GM12878 (cell line): ENCODE results near the gene MAPK8IP1.

ENCODE experiments used
- EP300 ChIP-seq, 2 experiments: fragments of 150-350 bp in 1 of 2; IDR thresholded peaks; 2 replicates each; pipeline ENCODE4 v1.6.1; 2011 to 2012; ENCODE audit warnings: low read depth in 2 of 2, low read length in 2 of 2, borderline replicate concordance in 1 of 2, improper control_type of control experiment in 1 of 2, inconsistent platforms in 1 of 2; ENCODE audit not compliant: control insufficient read depth in 1 of 2
- FOXM1 ChIP-seq: IDR thresholded peaks from 2 replicates; pipeline ENCODE4 v1.6.1; 2012; ENCODE audit warnings: low read depth, mild to moderate bottlenecking, inconsistent platforms, low read length, moderate library complexity
- MYC ChIP-seq: IDR thresholded peaks from 2 replicates; pipeline ENCODE4 v1.6.1; 2011; ENCODE audit warnings: mild to moderate bottlenecking, low read length, moderate library complexity, inconsistent platforms; ENCODE audit not compliant: insufficient read depth, insufficient replicate concordance, insufficient read length, severe bottlenecking
- POLR2A ChIP-seq: IDR thresholded peaks from 2 replicates; pipeline ENCODE4 v1.6.1; 2011; ENCODE audit warnings: low read depth, mild to moderate bottlenecking, low read length
- POLR2AphosphoS5 ChIP-seq: IDR thresholded peaks from 2 replicates; pipeline ENCODE4 v1.6.1; 2011; ENCODE audit warnings: mild to moderate bottlenecking, low read length, inconsistent platforms
- RFX5 ChIP-seq: IDR thresholded peaks from 2 replicates; pipeline ENCODE4 v1.6.1; 2011; ENCODE audit warnings: low read depth, low read length, improper control_type of control experiment
- STAT1 ChIP-seq: fragments of 450-650 bp; conservative IDR thresholded peaks from 2 replicates; pipeline ENCODE4 v1.6.1; 2014; ENCODE audit warnings: antibody characterized with exemption, mild to moderate bottlenecking
- TF ChIP-seq, protein P1 (sequence below): fragments of 450-650 bp; formaldehyde crosslinking; IDR thresholded peaks from 2 replicates; pipeline ENCODE4 v1.5.0; 2022; ENCODE audit warnings: mild to moderate bottlenecking, missing genetic modification characterization
- TF ChIP-seq, protein P2 (sequence below), 3 experiments: IDR thresholded peaks in 2 of 3; conservative IDR thresholded peaks in 1 of 3; 2 replicates each; pipeline ENCODE4 v1.5.1; 2011; ENCODE audit warnings: low read depth in 3 of 3, low read length in 3 of 3, mild to moderate bottlenecking in 3 of 3, control low read depth in 2 of 3, moderate library complexity in 2 of 3, inconsistent platforms in 1 of 3, mixed read lengths in 1 of 3; ENCODE audit not compliant: control insufficient read depth in 2 of 3, insufficient read depth in 1 of 3; ENCODE audit errors: extremely low read depth in 1 of 3
- TF ChIP-seq, protein P3 (sequence below): IDR thresholded peaks from 2 replicates; pipeline ENCODE4 v1.6.1; 2011; ENCODE audit warnings: low read depth, low read length, improper control_type of control experiment, borderline replicate concordance
- TF ChIP-seq, protein P4 (sequence below): fragments of 450-650 bp; IDR thresholded peaks from 2 replicates; pipeline ENCODE4 v1.6.1; 2014; ENCODE audit warnings: mild to moderate bottlenecking

DNA sequence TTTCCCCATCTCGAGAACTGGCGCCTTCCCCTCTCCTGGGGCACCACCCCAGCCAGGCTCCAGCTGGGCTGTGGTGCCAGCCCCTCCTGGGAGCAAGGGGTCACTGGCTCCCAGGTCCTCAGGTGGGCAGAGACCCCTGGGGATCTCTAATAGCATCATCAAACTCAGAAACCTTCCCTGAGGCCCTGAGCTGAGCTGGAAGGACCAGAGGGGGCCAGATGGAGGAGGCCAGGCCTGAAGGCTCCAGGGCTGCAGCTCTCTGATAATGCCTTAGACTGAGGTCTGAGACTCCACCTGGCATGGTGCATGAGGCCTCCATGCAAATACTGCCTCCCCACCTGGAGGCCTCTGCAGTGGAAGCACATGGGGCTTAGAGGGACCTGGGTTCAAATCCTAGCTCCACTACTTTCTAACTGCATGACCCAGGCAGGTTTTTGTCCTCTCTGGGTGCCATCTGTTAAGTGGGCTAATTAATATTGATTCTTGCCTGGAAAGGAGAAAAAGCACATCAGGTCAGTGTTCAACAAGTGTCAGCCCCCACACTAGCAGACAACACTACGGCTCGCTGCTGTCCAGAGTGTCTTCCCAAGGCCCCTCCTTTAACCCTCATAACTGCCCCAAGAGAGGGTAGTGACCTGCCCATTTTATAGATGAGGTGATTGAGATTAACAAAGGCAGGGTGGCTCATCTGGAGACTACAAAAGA lies 1.5 kb downstream of the MAPK8IP1 start:
- TF ChIP-seq MYC (no peak), RFX5 (no peak), POLR2A (no peak), POLR2AphosphoS5 (no peak), STAT1 (no peak), FOXM1 (no peak), EP300 (IDR thresholded peaks at IDR 0.05; ENCODE audit: borderline replicate concordance in 1 of 2, control insufficient read depth in 1 of 2, low read depth in 2 of 2, low read length in 2 of 2) (no peak)
- TF ChIP-seq, protein P1, sequence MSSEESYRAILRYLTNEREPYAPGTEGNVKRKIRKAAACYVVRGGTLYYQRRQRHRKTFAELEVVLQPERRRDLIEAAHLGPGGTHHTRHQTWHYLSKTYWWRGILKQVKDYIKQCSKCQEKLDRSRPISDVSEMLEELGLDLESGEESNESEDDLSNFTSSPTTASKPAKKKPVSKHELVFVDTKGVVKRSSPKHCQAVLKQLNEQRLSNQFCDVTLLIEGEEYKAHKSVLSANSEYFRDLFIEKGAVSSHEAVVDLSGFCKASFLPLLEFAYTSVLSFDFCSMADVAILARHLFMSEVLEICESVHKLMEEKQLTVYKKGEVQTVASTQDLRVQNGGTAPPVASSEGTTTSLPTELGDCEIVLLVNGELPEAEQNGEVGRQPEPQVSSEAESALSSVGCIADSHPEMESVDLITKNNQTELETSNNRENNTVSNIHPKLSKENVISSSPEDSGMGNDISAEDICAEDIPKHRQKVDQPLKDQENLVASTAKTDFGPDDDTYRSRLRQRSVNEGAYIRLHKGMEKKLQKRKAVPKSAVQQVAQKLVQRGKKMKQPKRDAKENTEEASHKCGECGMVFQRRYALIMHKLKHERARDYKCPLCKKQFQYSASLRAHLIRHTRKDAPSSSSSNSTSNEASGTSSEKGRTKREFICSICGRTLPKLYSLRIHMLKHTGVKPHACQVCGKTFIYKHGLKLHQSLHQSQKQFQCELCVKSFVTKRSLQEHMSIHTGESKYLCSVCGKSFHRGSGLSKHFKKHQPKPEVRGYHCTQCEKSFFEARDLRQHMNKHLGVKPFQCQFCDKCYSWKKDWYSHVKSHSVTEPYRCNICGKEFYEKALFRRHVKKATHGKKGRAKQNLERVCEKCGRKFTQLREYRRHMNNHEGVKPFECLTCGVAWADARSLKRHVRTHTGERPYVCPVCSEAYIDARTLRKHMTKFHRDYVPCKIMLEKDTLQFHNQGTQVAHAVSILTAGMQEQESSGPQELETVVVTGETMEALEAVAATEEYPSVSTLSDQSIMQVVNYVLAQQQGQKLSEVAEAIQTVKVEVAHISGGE (CRISPR knock-in tag) = no peak
- TF ChIP-seq, protein P2, sequence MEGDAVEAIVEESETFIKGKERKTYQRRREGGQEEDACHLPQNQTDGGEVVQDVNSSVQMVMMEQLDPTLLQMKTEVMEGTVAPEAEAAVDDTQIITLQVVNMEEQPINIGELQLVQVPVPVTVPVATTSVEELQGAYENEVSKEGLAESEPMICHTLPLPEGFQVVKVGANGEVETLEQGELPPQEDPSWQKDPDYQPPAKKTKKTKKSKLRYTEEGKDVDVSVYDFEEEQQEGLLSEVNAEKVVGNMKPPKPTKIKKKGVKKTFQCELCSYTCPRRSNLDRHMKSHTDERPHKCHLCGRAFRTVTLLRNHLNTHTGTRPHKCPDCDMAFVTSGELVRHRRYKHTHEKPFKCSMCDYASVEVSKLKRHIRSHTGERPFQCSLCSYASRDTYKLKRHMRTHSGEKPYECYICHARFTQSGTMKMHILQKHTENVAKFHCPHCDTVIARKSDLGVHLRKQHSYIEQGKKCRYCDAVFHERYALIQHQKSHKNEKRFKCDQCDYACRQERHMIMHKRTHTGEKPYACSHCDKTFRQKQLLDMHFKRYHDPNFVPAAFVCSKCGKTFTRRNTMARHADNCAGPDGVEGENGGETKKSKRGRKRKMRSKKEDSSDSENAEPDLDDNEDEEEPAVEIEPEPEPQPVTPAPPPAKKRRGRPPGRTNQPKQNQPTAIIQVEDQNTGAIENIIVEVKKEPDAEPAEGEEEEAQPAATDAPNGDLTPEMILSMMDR (IDR thresholded peaks at IDR 0.05 in 2 of 3, conservative IDR thresholded peaks at IDR 0.05 in 1 of 3; ENCODE audit: control insufficient read depth in 2 of 3, extremely low read depth in 1 of 3, insufficient read depth in 1 of 3, low read depth in 3 of 3, low read length in 3 of 3) = no peak
- TF ChIP-seq, protein P3, sequence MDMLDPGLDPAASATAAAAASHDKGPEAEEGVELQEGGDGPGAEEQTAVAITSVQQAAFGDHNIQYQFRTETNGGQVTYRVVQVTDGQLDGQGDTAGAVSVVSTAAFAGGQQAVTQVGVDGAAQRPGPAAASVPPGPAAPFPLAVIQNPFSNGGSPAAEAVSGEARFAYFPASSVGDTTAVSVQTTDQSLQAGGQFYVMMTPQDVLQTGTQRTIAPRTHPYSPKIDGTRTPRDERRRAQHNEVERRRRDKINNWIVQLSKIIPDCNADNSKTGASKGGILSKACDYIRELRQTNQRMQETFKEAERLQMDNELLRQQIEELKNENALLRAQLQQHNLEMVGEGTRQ = no peak
- TF ChIP-seq, protein P4, sequence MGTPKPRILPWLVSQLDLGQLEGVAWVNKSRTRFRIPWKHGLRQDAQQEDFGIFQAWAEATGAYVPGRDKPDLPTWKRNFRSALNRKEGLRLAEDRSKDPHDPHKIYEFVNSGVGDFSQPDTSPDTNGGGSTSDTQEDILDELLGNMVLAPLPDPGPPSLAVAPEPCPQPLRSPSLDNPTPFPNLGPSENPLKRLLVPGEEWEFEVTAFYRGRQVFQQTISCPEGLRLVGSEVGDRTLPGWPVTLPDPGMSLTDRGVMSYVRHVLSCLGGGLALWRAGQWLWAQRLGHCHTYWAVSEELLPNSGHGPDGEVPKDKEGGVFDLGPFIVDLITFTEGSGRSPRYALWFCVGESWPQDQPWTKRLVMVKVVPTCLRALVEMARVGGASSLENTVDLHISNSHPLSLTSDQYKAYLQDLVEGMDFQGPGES = no peak
